Measurements from ENCODE around the gene DACH2. TPM values are rescaled to one million over a fixed set of nuclear protein-coding genes. Genes with fewer than 3 reads are reported as not detected.

Gene DACH2
- total RNA-seq, 1 experiment from 2014 or later = not detected

GRCh38 chrX:86724277-86724676 is 576.0 kb downstream of the DACH2 start:
- DNase-seq = no peak
- H3K4me3 Mint-ChIP-seq (ENCODE audit: low read depth, unreplicated experiment) = no peak overlapping the region
- no peaks in the 10 kb centered on the region for H3K27me3 Mint-ChIP-seq (ENCODE audit: unreplicated experiment)
- H3K4me1 Mint-ChIP-seq (ENCODE audit: low read depth, unreplicated experiment) = no peaks in the 10 kb centered on the region
- CTCF ChIA-PET = no interaction called here
- no peaks in the 10 kb centered on the region for H3K36me3 Mint-ChIP-seq (ENCODE audit: insufficient read depth, unreplicated experiment)
- intact Hi-C loops (cut with micrococcal nuclease; ENCODE audit: unreplicated experiment) = no loop called here
- BruUV-seq (replicated peaks) = no TSS peak
- TF ChIP-seq CTCF (IDR thresholded peaks at IDR 0.05; ENCODE audit: unreplicated experiment) = no peak
- peaks cover 2% of the 10 kb centered on the region for H3K9me3 Mint-ChIP-seq (ENCODE audit: low read depth, unreplicated experiment)
- H3K27ac Mint-ChIP-seq (ENCODE audit: unreplicated experiment) = no peak overlapping the region

GRCh38 chrX:86747091-86747490 is 598.8 kb downstream of the DACH2 start:
- no peak overlapping the region for H3K27ac Mint-ChIP-seq (ENCODE audit: unreplicated experiment)
- no peak overlapping the region for H3K4me3 Mint-ChIP-seq (ENCODE audit: low read depth, unreplicated experiment)
- BruUV-seq (replicated peaks) = no TSS peak
- no peaks in the 10 kb centered on the region for H3K36me3 Mint-ChIP-seq (ENCODE audit: insufficient read depth, unreplicated experiment)
- intact Hi-C loops (cut with micrococcal nuclease; ENCODE audit: unreplicated experiment) = no loop called here
- no peaks in the 10 kb centered on the region for H3K4me1 Mint-ChIP-seq (ENCODE audit: low read depth, unreplicated experiment)
- no peak for DNase-seq
- CTCF ChIA-PET = no interaction called here
- no peak for TF ChIP-seq CTCF (IDR thresholded peaks at IDR 0.05; ENCODE audit: unreplicated experiment)
- no peaks in the 10 kb centered on the region for H3K27me3 Mint-ChIP-seq (ENCODE audit: unreplicated experiment)
- peaks cover 6% of the 10 kb centered on the region for H3K9me3 Mint-ChIP-seq (ENCODE audit: low read depth, unreplicated experiment)

- intact Hi-C loops (cut with micrococcal nuclease; ENCODE audit: unreplicated experiment) = loop anchor here (10.0 kb wide), 1 partner anchor 150 kb away; no protein-coding TSS in a partner anchor
- Mint-ChIP-seq H3K9me3 (ENCODE audit: low read depth, unreplicated experiment) (peaks cover 7% of the 10 kb centered on the region), H3K4me1 (ENCODE audit: low read depth, unreplicated experiment) (no peaks in the 10 kb centered on the region), H3K36me3 (ENCODE audit: insufficient read depth, unreplicated experiment) (no peaks in the 10 kb centered on the region), H3K4me3 (ENCODE audit: low read depth, unreplicated experiment) (no peak overlapping the region), H3K27ac (ENCODE audit: unreplicated experiment) (no peak overlapping the region), H3K27me3 (ENCODE audit: unreplicated experiment) (no peaks in the 10 kb centered on the region)
- no TSS peak for BruUV-seq (replicated peaks)
- DNase-seq = no peak
- CTCF ChIA-PET = no interaction called here
- TF ChIP-seq CTCF (IDR thresholded peaks at IDR 0.05; ENCODE audit: unreplicated experiment) = no peak
Observed at GRCh38 chrX:86805241-86805640, 657.0 kb downstream of the DACH2 start.

- CTCF ChIA-PET = no interaction called here
- Mint-ChIP-seq H3K27ac (ENCODE audit: unreplicated experiment) (no peak overlapping the region), H3K4me3 (ENCODE audit: low read depth, unreplicated experiment) (no peak overlapping the region), H3K4me1 (ENCODE audit: low read depth, unreplicated experiment) (no peaks in the 10 kb centered on the region), H3K36me3 (ENCODE audit: insufficient read depth, unreplicated experiment) (no peaks in the 10 kb centered on the region), H3K27me3 (ENCODE audit: unreplicated experiment) (no peaks in the 10 kb centered on the region), H3K9me3 (ENCODE audit: low read depth, unreplicated experiment) (peaks cover 7% of the 10 kb centered on the region)
- BruUV-seq (replicated peaks) = no TSS peak
- TF ChIP-seq CTCF (IDR thresholded peaks at IDR 0.05; ENCODE audit: unreplicated experiment) = no peak
- intact Hi-C loops (cut with micrococcal nuclease; ENCODE audit: unreplicated experiment) = loop anchor here (10.0 kb wide), 1 partner anchor 148 kb away; no protein-coding TSS in a partner anchor
- DNase-seq = peak; percentile 0
Observed at GRCh38 chrX:86806786-86807185, 658.5 kb downstream of the DACH2 start.

Data from Calu3 (cell line).